NOMO-1 treated with dmso at 0.1 percent for 144 hours (cell line): ENCODE results near the gene DIP2B.
A peak's percentile ranks its signal among the peaks of the same experiment; 100 is the strongest.
"Not testable (repeated sequence)": the region's sequence is repeated elsewhere in the genome, so short reads cannot be mapped to it uniquely, and the experiment has no call there.

Experiments
- DNase-seq: peaks from one replicate; lab custom pipeline; 2025; ENCODE audit not compliant: unreplicated experiment; lab: John Stamatoyannopoulos, UW

Gene DIP2B

GRCh38 chr12:50504798-50505674 lies at the start of gene DIP2B:
TSS of gene DIP2B (plus strand) at chr12:50504985. CDS start at chr12:50505141, 156 bp downstream.
- peak; percentile 85 for DNase-seq

- no peak for DNase-seq
These were observed 46.2 kb upstream of the DIP2B start for GRCh38 chr12:50458606-50459005.

GRCh38 chr12:50467439-50467838 lies 37.3 kb upstream of the DIP2B start:
- no peak for DNase-seq

GRCh38 chr12:50477241-50477832 lies 27.4 kb upstream of the DIP2B start:
- no peak for DNase-seq

- no peak for DNase-seq
These were observed 22.2 kb upstream of the DIP2B start for GRCh38 chr12:50482571-50482970.

- no peak for DNase-seq
These were observed 21.3 kb upstream of the DIP2B start for GRCh38 chr12:50483488-50483887.

GRCh38 chr12:50488801-50489200 lies 16.0 kb upstream of the DIP2B start:
- DNase-seq: no peak

- not testable (repeated sequence) for DNase-seq
These were observed 6.7 kb upstream of the DIP2B start for GRCh38 chr12:50498119-50498518.

GRCh38 chr12:50505675-50506530 lies 1.1 kb downstream of the DIP2B start:
- peak; percentile 17 for DNase-seq

- no peak for DNase-seq
These were observed 2.1 kb downstream of the DIP2B start for GRCh38 chr12:50506753-50507473.

GRCh38 chr12:50507474-50507838 lies 2.7 kb downstream of the DIP2B start:
- DNase-seq: no peak

- peak; percentile 10 for DNase-seq
These were observed 3.1 kb downstream of the DIP2B start for GRCh38 chr12:50507930-50508329.

GRCh38 chr12:50508414-50508813 lies 3.6 kb downstream of the DIP2B start:
- DNase-seq: no peak

GRCh38 chr12:50508970-50509663 lies 4.3 kb downstream of the DIP2B start:
- peak; percentile 27 for DNase-seq

- DNase-seq: no peak
These were observed 9.9 kb downstream of the DIP2B start for GRCh38 chr12:50514526-50515276.

- DNase-seq: no peak
These were observed 10.8 kb downstream of the DIP2B start for GRCh38 chr12:50515587-50515986.

GRCh38 chr12:50517421-50518048 lies 12.8 kb downstream of the DIP2B start:
- peak; percentile 86 for DNase-seq

- DNase-seq: no peak
These were observed 13.3 kb downstream of the DIP2B start for GRCh38 chr12:50518090-50518489.

GRCh38 chr12:50519353-50519752 lies 14.6 kb downstream of the DIP2B start:
- DNase-seq: no peak
